SK-N-SH treated with all-trans-retinoic acid at 6 μM for 48 hours (cell line): ENCODE data around the gene VEZF1.

Experiments
- ARNTL ChIP-seq: fragments of 450-650 bp; formaldehyde crosslinking; IDR thresholded peaks from 2 replicates; pipeline ENCODE4 v1.5.0; 2020; ENCODE audit warnings: low read depth, mild to moderate bottlenecking, moderate library complexity, borderline replicate concordance
- TSHZ2 ChIP-seq: fragments of 250-450 bp; sonication (Bioruptor Pico); IDR thresholded peaks from 2 replicates; pipeline ENCODE4 v1.5.0; 2020; ENCODE audit warnings: mild to moderate bottlenecking, moderate library complexity
- ZC3H10 ChIP-seq: fragments of 250-450 bp; sonication (Bioruptor Pico); IDR thresholded peaks from 2 replicates; pipeline ENCODE4 v1.5.1; 2021; ENCODE audit warnings: mild to moderate bottlenecking, moderate library complexity
- ZFP3 ChIP-seq: fragments of 250-450 bp; sonication (Bioruptor Pico); IDR thresholded peaks from 2 replicates; pipeline ENCODE4 v1.5.0; 2020; ENCODE audit warnings: mild to moderate bottlenecking, moderate library complexity

- TF ChIP-seq ZC3H10 (CRISPR knock-in tag), result no peak
- no peak for TF ChIP-seq ZFP3 (CRISPR knock-in tag)
- TF ChIP-seq ARNTL, result no peak
- TF ChIP-seq TSHZ2 (CRISPR knock-in tag), result no peak
These were observed 5.4 kb downstream of the VEZF1 start for GRCh38 chr17:57982452-57983170.
